Natural killer cell (primary cell): ENCODE results near the gene SNX11. TPM values are rescaled to one million over a fixed set of nuclear protein-coding genes. Genes with fewer than 3 reads are reported as not detected.

ENCODE experiments used
- ATAC-seq, 3 donors: fragments of 150-1000 bp in 2 of 3; fragments of 200-7000 bp in 1 of 3; cut with Tn5 transposase; 1 replicate in 1 of 3; 2 replicates in 2 of 3; pipeline ENCODE4 v1.10.0; 2021; ENCODE audit warnings: mild to moderate bottlenecking in 2 of 3, moderate library complexity in 2 of 3
- DNase-seq, 2 donors: peaks; one replicate each; pipeline versions ENCODE4 v3.0.0 to v3.0.0-alpha.2; 2013 to 2021; ENCODE audit warnings: mixed read lengths in 1 of 2
- H3K27ac ChIP-seq: one replicate; pipeline ENCODE4 v1.5.1; 2013; ENCODE audit warnings: mild to moderate bottlenecking, low read length
- H3K27me3 ChIP-seq: one replicate; pipeline ENCODE4 v1.6.1; 2013; ENCODE audit warnings: low read length; ENCODE audit not compliant: control insufficient read depth, insufficient read depth
- H3K36me3 ChIP-seq: one replicate; pipeline ENCODE4 v1.6.1; 2013; ENCODE audit warnings: low read length; ENCODE audit not compliant: control insufficient read depth, insufficient read depth
- H3K4me1 ChIP-seq: one replicate; pipeline ENCODE4 v1.6.1; 2013; ENCODE audit warnings: low read length; ENCODE audit not compliant: control insufficient read depth, insufficient read depth
- H3K4me3 ChIP-seq: one replicate; pipeline ENCODE4 v1.5.1; 2013; ENCODE audit warnings: low read length
- H3K9me3 ChIP-seq: one replicate; pipeline ENCODE4 v1.6.1; 2013; ENCODE audit warnings: low read length; ENCODE audit not compliant: control insufficient read depth, insufficient read depth
- H3K27ac Mint-ChIP-seq, 2 donors: one replicate each; pipeline ENCODE4 v1.8.0; 2022; ENCODE audit warnings: mild to moderate bottlenecking in 2 of 2, mixed read lengths in 2 of 2, moderate library complexity in 1 of 2
- H3K27me3 Mint-ChIP-seq, 2 donors: one replicate each; pipeline ENCODE4 v1.8.0; 2022; ENCODE audit warnings: low read depth in 2 of 2, mixed read lengths in 2 of 2
- H3K36me3 Mint-ChIP-seq: one replicate; pipeline ENCODE4 v1.8.0; 2022; ENCODE audit warnings: mixed read lengths
- H3K4me1 Mint-ChIP-seq, 2 donors: one replicate each; pipeline ENCODE4 v1.8.0; 2022; ENCODE audit warnings: mixed read lengths in 2 of 2
- H3K4me3 Mint-ChIP-seq: one replicate; pipeline ENCODE4 v1.8.0; 2022; ENCODE audit warnings: mild to moderate bottlenecking, moderate library complexity, mixed read lengths
- H3K9me3 Mint-ChIP-seq, 2 donors: one replicate each; pipeline ENCODE4 v1.8.0; 2022; ENCODE audit warnings: mixed read lengths in 2 of 2
- WGBS: methylation state at CpG from one replicate; pipeline ENCODE4 v1.1.7; 2013; ENCODE audit warnings: missing lambda C conversion rate; ENCODE audit not compliant: insufficient coverage; 5-methylcytosine and 5-hydroxymethylcytosine counted together
- intact Hi-C: fragments of 100-400 bp; cut with micrococcal nuclease; formaldehyde crosslinking; loops from one replicate; pipeline ENCODE4 v1.14.2; 2022
- total RNA-seq, 4 donors: library from RNA; stranded (reverse); fragments of 120-200 nt in 1 of 4; gene quantifications; one replicate each; pipeline versions ENCODE4 v1.2.3 to v1.2.4, GENCODE V29; 2013 to 2022
- TF ChIP-seq, protein P1 (sequence below): fragments of 200-600 bp; IDR thresholded peaks from one replicate; pipeline ENCODE4 v1.8.0; 2022; ENCODE audit warnings: antibody characterized with exemption

SNX11 gene
- total RNA-seq, 3 donors from 2014 or later (not counting 1 experiment from before 2014, with no cell fraction given) = 22.4 to 43.2 (median 33.2) TPM

GRCh38 chr17:48134912-48135480 is 27.4 kb downstream of the SNX11 start:
- Mint-ChIP-seq H3K4me3 (no peak overlapping the region), H3K4me1 (peaks cover 10% of the 10 kb centered on the region in 2 donors), H3K27me3 (no peaks in the 10 kb centered on the region), H3K9me3 (no peaks in the 10 kb centered on the region), H3K27ac (peak overlapping the region in 1 of 2 donors; percentile 21), H3K36me3 (no peaks in the 10 kb centered on the region)
- DNase-seq (no peak), ATAC-seq (no peak)
- intact Hi-C loops = no loop called here
- Histone ChIP-seq H3K27ac (no peak overlapping the region), H3K27me3 (no peaks in the 10 kb centered on the region), H3K9me3 (no peaks in the 10 kb centered on the region), H3K4me1 (no peaks in the 10 kb centered on the region), H3K36me3 (peaks cover 21% of the 10 kb centered on the region), H3K4me3 (no peak overlapping the region)
- 96% methylated on average over 3 of the region's 3 CpGs for WGBS
- TF ChIP-seq, protein P1, sequence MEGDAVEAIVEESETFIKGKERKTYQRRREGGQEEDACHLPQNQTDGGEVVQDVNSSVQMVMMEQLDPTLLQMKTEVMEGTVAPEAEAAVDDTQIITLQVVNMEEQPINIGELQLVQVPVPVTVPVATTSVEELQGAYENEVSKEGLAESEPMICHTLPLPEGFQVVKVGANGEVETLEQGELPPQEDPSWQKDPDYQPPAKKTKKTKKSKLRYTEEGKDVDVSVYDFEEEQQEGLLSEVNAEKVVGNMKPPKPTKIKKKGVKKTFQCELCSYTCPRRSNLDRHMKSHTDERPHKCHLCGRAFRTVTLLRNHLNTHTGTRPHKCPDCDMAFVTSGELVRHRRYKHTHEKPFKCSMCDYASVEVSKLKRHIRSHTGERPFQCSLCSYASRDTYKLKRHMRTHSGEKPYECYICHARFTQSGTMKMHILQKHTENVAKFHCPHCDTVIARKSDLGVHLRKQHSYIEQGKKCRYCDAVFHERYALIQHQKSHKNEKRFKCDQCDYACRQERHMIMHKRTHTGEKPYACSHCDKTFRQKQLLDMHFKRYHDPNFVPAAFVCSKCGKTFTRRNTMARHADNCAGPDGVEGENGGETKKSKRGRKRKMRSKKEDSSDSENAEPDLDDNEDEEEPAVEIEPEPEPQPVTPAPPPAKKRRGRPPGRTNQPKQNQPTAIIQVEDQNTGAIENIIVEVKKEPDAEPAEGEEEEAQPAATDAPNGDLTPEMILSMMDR = no peak

- intact Hi-C loops = no loop called here
- peaks cover 14 to 15% of the 10 kb centered on the region in 2 donors for H3K4me1 Mint-ChIP-seq
- no peaks in the 10 kb centered on the region for H3K4me1 ChIP-seq
- TF ChIP-seq, protein P1 = no peak
- H3K36me3 ChIP-seq = peaks cover 16% of the 10 kb centered on the region
- ATAC-seq = no peak
- H3K4me3 ChIP-seq = no peak overlapping the region
- no peak overlapping the region for H3K27ac ChIP-seq
- H3K9me3 Mint-ChIP-seq = no peaks in the 10 kb centered on the region
- WGBS = 100% methylated on average over 1 of the region's 1 CpG
- no peaks in the 10 kb centered on the region for H3K9me3 ChIP-seq
- no peak for DNase-seq
- peak overlapping the region; percentile 16 to 37 for H3K27ac Mint-ChIP-seq
- no peaks in the 10 kb centered on the region for H3K36me3 Mint-ChIP-seq
- no peak overlapping the region for H3K4me3 Mint-ChIP-seq
- no peaks in the 10 kb centered on the region for H3K27me3 ChIP-seq
- no peaks in the 10 kb centered on the region for H3K27me3 Mint-ChIP-seq
Observed at GRCh38 chr17:48137656-48138055, 30.1 kb downstream of the SNX11 start.

DNA sequence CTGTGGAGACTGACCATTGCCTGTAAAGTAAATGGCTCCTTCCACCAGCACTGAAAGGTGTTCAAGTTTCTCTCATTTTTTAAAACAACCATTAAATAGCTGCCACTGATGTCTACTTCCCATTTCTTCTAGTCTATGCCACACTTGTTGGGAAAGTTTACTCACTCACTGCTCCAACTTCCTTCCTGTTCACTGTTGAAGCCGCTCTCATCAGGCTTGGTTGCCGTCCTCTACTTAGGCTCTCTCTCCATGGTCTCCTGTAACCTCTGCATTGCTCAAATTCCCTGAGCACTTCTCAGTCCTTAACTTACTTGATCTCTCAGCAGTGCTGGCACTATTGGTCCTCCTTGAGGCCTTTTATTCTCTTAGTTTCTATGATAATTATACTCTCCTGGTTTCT is 32.4 kb downstream of the SNX11 start:
- no peaks in the 10 kb centered on the region for H3K36me3 Mint-ChIP-seq
- H3K4me1 Mint-ChIP-seq = peaks cover 14 to 15% of the 10 kb centered on the region in 2 donors
- peak overlapping the region; percentile 37 to 55 for H3K27ac Mint-ChIP-seq
- no peaks in the 10 kb centered on the region for H3K27me3 ChIP-seq
- H3K36me3 ChIP-seq = peaks cover 15% of the 10 kb centered on the region
- WGBS = 34% methylated on average over 2 of the region's 2 CpGs
- H3K4me1 ChIP-seq = no peaks in the 10 kb centered on the region
- no peaks in the 10 kb centered on the region for H3K9me3 ChIP-seq
- no peaks in the 10 kb centered on the region for H3K9me3 Mint-ChIP-seq
- H3K4me3 Mint-ChIP-seq = no peak overlapping the region
- ATAC-seq (no peak), DNase-seq (no peak)
- H3K4me3 ChIP-seq = no peak overlapping the region
- intact Hi-C loops = no loop called here
- TF ChIP-seq, protein P1 = no peak
- no peaks in the 10 kb centered on the region for H3K27me3 Mint-ChIP-seq
- no peak overlapping the region for H3K27ac ChIP-seq

DNA sequence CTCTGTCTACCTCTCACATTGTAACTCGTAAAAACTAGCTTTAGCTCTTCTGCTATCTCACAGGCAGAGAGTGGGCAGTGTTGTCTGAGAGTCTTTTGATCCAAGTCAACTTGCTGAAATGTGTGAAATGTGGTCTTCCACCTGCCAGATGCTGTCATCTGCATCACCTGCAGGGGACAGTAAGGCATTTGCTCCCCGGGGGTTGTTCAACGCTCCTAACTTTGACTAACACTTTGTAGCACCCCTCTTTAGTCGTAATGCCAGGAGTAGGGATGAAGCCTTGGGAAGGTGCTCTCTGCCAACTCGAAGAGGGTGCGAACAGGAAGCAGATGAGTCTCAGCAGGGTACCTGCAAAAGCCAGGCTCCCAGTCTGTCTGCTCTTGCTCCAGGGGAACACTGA is 36.1 kb downstream of the SNX11 start:
- Histone ChIP-seq H3K27ac (no peak overlapping the region), H3K4me3 (no peak overlapping the region), H3K4me1 (no peaks in the 10 kb centered on the region), H3K9me3 (no peaks in the 10 kb centered on the region), H3K36me3 (peaks cover 26% of the 10 kb centered on the region), H3K27me3 (no peaks in the 10 kb centered on the region)
- DNase-seq (peak in 1 of 2 donors; percentile 23), ATAC-seq (peak in 1 of 3 donors; percentile 29)
- Mint-ChIP-seq H3K4me1 (peaks cover 10 to 25% of the 10 kb centered on the region in 2 donors), H3K9me3 (no peaks in the 10 kb centered on the region), H3K4me3 (no peak overlapping the region), H3K27ac (no peak overlapping the region), H3K36me3 (no peaks in the 10 kb centered on the region), H3K27me3 (no peaks in the 10 kb centered on the region)
- TF ChIP-seq, protein P1 = no peak
- 83% methylated on average over 5 of the region's 6 CpGs for WGBS
- intact Hi-C loops = no loop called here
